Activated T-cell treated with anti-CD3 and anti-CD28 coated beads, Interleukin-2, amount 50 U/mL, for 24 hours (primary cell): ENCODE results near the gene CHRDL1.

Experiments used
- DNase-seq: peaks from one replicate; pipeline ENCODE4 v3.0.0-alpha.2; 2020
- H3K27ac Mint-ChIP-seq: 2 replicates; pipeline ENCODE4 v1.8.0; 2020; ENCODE audit warnings: mild to moderate bottlenecking, mixed read lengths
- H3K27me3 Mint-ChIP-seq: 2 replicates; pipeline ENCODE4 v1.8.0; 2020; ENCODE audit warnings: mixed read lengths
- H3K36me3 Mint-ChIP-seq: 2 replicates; pipeline ENCODE4 v1.8.0; 2020; ENCODE audit warnings: low read depth, mixed read lengths
- H3K4me1 Mint-ChIP-seq: 2 replicates; pipeline ENCODE4 v1.8.0; 2020; ENCODE audit warnings: low read depth, mixed read lengths
- H3K4me3 Mint-ChIP-seq: 2 replicates; pipeline ENCODE4 v1.8.0; 2020; ENCODE audit warnings: mild to moderate bottlenecking, moderate library complexity, mixed read lengths
- H3K9me3 Mint-ChIP-seq: 2 replicates; pipeline ENCODE4 v1.8.0; 2020; ENCODE audit warnings: mixed read lengths

The CHRDL1 gene

GRCh38 chrX:110722135-110722534 lies 73.5 kb downstream of the CHRDL1 start:
- H3K4me3 Mint-ChIP-seq = no peak overlapping the region
- H3K27ac Mint-ChIP-seq = no peak overlapping the region
- no peaks in the 10 kb centered on the region for H3K9me3 Mint-ChIP-seq
- DNase-seq = no peak
- H3K36me3 Mint-ChIP-seq = no peaks in the 10 kb centered on the region
- no peaks in the 10 kb centered on the region for H3K4me1 Mint-ChIP-seq
- H3K27me3 Mint-ChIP-seq = peaks cover 35% of the 10 kb centered on the region

GRCh38 chrX:110713666-110714065 lies 82.0 kb downstream of the CHRDL1 start:
- Mint-ChIP-seq H3K4me3 (no peak overlapping the region), H3K36me3 (no peaks in the 10 kb centered on the region), H3K27me3 (peaks cover 28% of the 10 kb centered on the region), H3K27ac (no peak overlapping the region), H3K4me1 (no peaks in the 10 kb centered on the region), H3K9me3 (no peaks in the 10 kb centered on the region)
- no peak for DNase-seq

GRCh38 chrX:110706446-110706845 lies 89.2 kb downstream of the CHRDL1 start:
- Mint-ChIP-seq H3K27me3 (peaks cover 33% of the 10 kb centered on the region), H3K36me3 (no peaks in the 10 kb centered on the region), H3K9me3 (peaks cover 2% of the 10 kb centered on the region), H3K4me1 (no peaks in the 10 kb centered on the region), H3K27ac (no peak overlapping the region), H3K4me3 (no peak overlapping the region)
- DNase-seq = no peak

GRCh38 chrX:110703641-110704040 lies 92.0 kb downstream of the CHRDL1 start:
- DNase-seq = no peak
- Mint-ChIP-seq H3K27ac (no peak overlapping the region), H3K4me3 (no peak overlapping the region), H3K9me3 (peaks cover 2% of the 10 kb centered on the region), H3K4me1 (no peaks in the 10 kb centered on the region), H3K27me3 (peaks cover 33% of the 10 kb centered on the region), H3K36me3 (no peaks in the 10 kb centered on the region)

GRCh38 chrX:110699109-110699508 lies 96.5 kb downstream of the CHRDL1 start:
- peaks cover 18% of the 10 kb centered on the region for H3K27me3 Mint-ChIP-seq
- H3K4me1 Mint-ChIP-seq = no peaks in the 10 kb centered on the region
- no peak overlapping the region for H3K27ac Mint-ChIP-seq
- H3K9me3 Mint-ChIP-seq = no peaks in the 10 kb centered on the region
- H3K4me3 Mint-ChIP-seq = no peak overlapping the region
- no peak for DNase-seq
- H3K36me3 Mint-ChIP-seq = no peaks in the 10 kb centered on the region

GRCh38 chrX:110698696-110699095 lies 96.9 kb downstream of the CHRDL1 start:
- Mint-ChIP-seq H3K36me3 (no peaks in the 10 kb centered on the region), H3K27ac (no peak overlapping the region), H3K27me3 (peaks cover 19% of the 10 kb centered on the region), H3K9me3 (no peaks in the 10 kb centered on the region), H3K4me3 (no peak overlapping the region), H3K4me1 (no peaks in the 10 kb centered on the region)
- DNase-seq = no peak

- H3K27me3 Mint-ChIP-seq = peaks cover 10% of the 10 kb centered on the region
- H3K4me1 Mint-ChIP-seq = no peaks in the 10 kb centered on the region
- no peaks in the 10 kb centered on the region for H3K36me3 Mint-ChIP-seq
- H3K4me3 Mint-ChIP-seq = no peak overlapping the region
- no peak for DNase-seq
- H3K9me3 Mint-ChIP-seq = no peaks in the 10 kb centered on the region
- H3K27ac Mint-ChIP-seq = no peak overlapping the region
Observed at GRCh38 chrX:110692866-110693265, 102.8 kb downstream of the CHRDL1 start.

- Mint-ChIP-seq H3K4me3 (no peak overlapping the region), H3K36me3 (no peaks in the 10 kb centered on the region), H3K9me3 (no peaks in the 10 kb centered on the region), H3K4me1 (no peaks in the 10 kb centered on the region), H3K27ac (no peak overlapping the region), H3K27me3 (peaks cover 10% of the 10 kb centered on the region)
- DNase-seq = no peak
Observed at GRCh38 chrX:110691446-110691845, 104.2 kb downstream of the CHRDL1 start.

- no peak for DNase-seq
- Mint-ChIP-seq H3K27ac (no peak overlapping the region), H3K36me3 (no peaks in the 10 kb centered on the region), H3K4me1 (no peaks in the 10 kb centered on the region), H3K9me3 (no peaks in the 10 kb centered on the region), H3K4me3 (no peak overlapping the region), H3K27me3 (peaks cover 12% of the 10 kb centered on the region)
Observed at GRCh38 chrX:110684653-110685052, 111.0 kb downstream of the CHRDL1 start.

- Mint-ChIP-seq H3K9me3 (no peaks in the 10 kb centered on the region), H3K36me3 (no peaks in the 10 kb centered on the region), H3K4me3 (no peak overlapping the region), H3K27me3 (peaks cover 12% of the 10 kb centered on the region), H3K27ac (no peak overlapping the region), H3K4me1 (no peaks in the 10 kb centered on the region)
- no peak for DNase-seq
Observed at GRCh38 chrX:110683925-110684324, 111.7 kb downstream of the CHRDL1 start.

GRCh38 chrX:110678591-110678990 lies 117.0 kb downstream of the CHRDL1 start:
- H3K4me1 Mint-ChIP-seq = no peaks in the 10 kb centered on the region
- no peak for DNase-seq
- H3K27me3 Mint-ChIP-seq = peaks cover 12% of the 10 kb centered on the region
- H3K36me3 Mint-ChIP-seq = no peaks in the 10 kb centered on the region
- no peaks in the 10 kb centered on the region for H3K9me3 Mint-ChIP-seq
- H3K4me3 Mint-ChIP-seq = no peak overlapping the region
- no peak overlapping the region for H3K27ac Mint-ChIP-seq

GRCh38 chrX:110675886-110676285 lies 119.7 kb downstream of the CHRDL1 start:
- no peaks in the 10 kb centered on the region for H3K36me3 Mint-ChIP-seq
- H3K27ac Mint-ChIP-seq = no peak overlapping the region
- no peak for DNase-seq
- H3K27me3 Mint-ChIP-seq = peaks cover 12% of the 10 kb centered on the region
- H3K4me1 Mint-ChIP-seq = no peaks in the 10 kb centered on the region
- no peaks in the 10 kb centered on the region for H3K9me3 Mint-ChIP-seq
- H3K4me3 Mint-ChIP-seq = no peak overlapping the region

GRCh38 chrX:110671068-110671803 lies 124.4 kb downstream of the CHRDL1 start:
- Mint-ChIP-seq H3K4me3 (no peak overlapping the region), H3K36me3 (no peaks in the 10 kb centered on the region), H3K4me1 (no peaks in the 10 kb centered on the region), H3K27ac (no peak overlapping the region), H3K27me3 (peaks cover 24% of the 10 kb centered on the region), H3K9me3 (no peaks in the 10 kb centered on the region)
- DNase-seq = no peak

- Mint-ChIP-seq H3K27ac (no peak overlapping the region), H3K27me3 (peaks cover 22% of the 10 kb centered on the region)
Observed at GRCh38 chrX:110669572-110669971, 126.0 kb downstream of the CHRDL1 start.

GRCh38 chrX:110667706-110668105 lies 127.9 kb downstream of the CHRDL1 start:
- H3K27me3 Mint-ChIP-seq = peaks cover 22% of the 10 kb centered on the region
- no peaks in the 10 kb centered on the region for H3K4me1 Mint-ChIP-seq
- H3K36me3 Mint-ChIP-seq = no peaks in the 10 kb centered on the region
- H3K9me3 Mint-ChIP-seq = no peaks in the 10 kb centered on the region
- no peak for DNase-seq
- H3K4me3 Mint-ChIP-seq = no peak overlapping the region
- H3K27ac Mint-ChIP-seq = no peak overlapping the region

More at GRCh38 chrX:110669572-110669971, 126.0 kb downstream of the CHRDL1 start:
- Mint-ChIP-seq H3K4me3 (no peak overlapping the region), H3K4me1 (no peaks in the 10 kb centered on the region), H3K9me3 (no peaks in the 10 kb centered on the region), H3K36me3 (no peaks in the 10 kb centered on the region)
- no peak for DNase-seq
